ENCODE measurements around the gene GPAM. TPM values are rescaled to one million over a fixed set of nuclear protein-coding genes. Genes with fewer than 3 reads are reported as not detected.
"Not testable (repeated sequence)": the region's sequence is repeated elsewhere in the genome, so short reads cannot be mapped to it uniquely, and the experiment has no call there.

The GPAM gene
- total RNA-seq, 2 donors from 2014 or later = 137 to 343 TPM

DNA sequence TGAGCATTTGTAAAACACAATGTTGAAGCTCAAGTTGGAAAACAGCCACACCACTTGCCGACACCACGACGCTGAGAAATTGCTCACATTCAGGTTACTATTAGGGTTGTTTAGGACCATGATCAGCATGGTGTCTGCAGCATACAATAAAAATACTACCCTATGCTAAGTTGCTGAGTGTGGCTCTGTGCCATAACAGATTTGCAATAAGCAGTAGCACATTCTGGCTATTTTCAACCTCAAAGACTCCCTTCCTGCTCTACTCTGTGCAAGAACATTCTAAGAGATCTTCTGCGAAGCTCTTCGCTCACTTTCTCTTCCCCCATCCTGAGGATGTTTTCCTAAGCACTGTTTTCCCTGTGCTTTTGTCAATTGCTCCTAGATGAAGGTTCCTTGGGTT, 38.3 kb downstream of the GPAM start:
- intact Hi-C loops (cut with DNase I) = no loop called here
- ATAC-seq = peak in 1 of 2 donors; percentile 0
- no peak for DNase-seq

DNA sequence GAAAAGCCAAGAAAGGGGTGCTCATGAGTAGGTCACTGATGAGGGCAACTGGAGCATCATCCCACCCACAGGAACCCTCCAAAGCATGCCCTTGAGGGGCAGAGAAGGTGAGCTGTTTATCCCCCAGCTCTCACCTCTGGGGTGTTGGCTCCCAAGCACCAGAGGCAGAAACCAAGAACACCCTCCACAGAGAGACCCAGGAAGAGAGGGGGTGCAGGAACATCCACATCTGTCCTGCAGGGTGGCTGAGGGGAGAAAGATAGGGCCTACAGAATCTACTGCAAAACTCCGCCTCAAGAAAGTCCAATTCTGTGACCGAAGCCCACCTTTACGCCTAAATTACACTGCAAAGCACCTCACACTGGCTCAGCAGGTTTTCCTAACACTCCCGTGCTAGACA, 40.1 kb downstream of the GPAM start:
- intact Hi-C loops (cut with DNase I) = no loop called here
- ATAC-seq (no peak), DNase-seq (no peak)

DNA sequence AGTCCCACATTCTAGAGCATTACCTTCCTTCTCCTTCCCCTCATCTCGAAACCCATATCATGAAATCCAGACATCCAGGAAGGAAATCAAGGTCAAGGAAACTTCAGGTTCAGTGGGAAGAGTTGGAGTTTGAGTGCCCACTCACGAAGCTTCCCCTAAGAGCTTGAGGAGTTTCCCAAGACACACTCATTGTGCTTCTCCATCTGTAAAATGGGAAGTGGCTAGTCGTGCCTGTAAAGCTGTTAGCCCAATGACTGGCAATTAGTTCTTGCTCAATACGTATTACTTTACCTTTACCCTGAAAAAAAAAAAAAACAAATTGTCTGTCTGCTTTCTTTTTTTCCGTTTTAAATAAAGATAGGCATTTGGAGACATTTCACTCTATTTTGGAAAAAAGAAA, 42.3 kb downstream of the GPAM start:
- intact Hi-C loops (cut with DNase I) = no loop called here
- DNase-seq (no peak), ATAC-seq (no peak)

DNA sequence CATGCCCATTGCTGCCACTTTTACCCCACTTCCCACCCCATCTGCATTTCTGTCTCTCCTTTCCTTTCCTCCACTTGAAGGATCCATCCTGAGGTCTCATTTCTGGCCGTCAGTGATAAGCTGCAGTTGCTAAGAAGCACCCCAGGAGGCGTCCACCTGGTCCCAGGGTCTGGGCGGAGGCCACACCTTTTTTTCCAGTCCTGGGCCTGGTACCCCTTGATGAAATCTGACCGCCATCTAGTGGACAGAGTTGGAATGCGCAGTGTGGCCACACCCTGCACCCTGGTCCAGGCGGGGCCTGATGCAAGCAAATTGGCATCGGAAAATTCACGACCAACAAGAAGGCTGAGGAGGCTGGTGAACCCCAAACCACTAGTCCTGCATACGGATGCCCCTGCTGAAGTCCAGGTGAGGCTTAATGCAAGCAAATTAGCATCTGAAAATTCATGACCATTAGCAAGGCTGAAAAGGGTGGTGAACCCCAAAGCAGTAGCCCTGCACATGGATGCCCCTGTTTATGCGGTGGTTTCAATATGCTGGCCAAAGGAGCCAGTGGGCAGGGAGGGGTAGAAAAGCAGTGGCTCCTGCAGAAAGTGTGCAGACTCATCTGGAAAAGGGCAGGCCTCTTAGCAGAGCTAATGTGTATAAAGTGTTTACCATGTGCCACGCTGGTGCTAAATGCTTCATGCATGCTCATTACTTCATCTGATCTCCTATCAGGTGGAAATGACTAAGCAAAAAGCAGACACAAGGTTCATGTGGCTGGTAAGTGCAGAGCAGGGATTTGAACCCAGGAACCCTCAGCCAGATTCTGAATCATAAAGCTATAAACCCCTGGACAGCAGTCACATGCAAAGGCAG, 43.2 kb downstream of the GPAM start:
- peak; percentile 64 for DNase-seq
- peak; percentile 12 to 78 for ATAC-seq
- intact Hi-C loops (cut with DNase I) = no loop called here

DNA sequence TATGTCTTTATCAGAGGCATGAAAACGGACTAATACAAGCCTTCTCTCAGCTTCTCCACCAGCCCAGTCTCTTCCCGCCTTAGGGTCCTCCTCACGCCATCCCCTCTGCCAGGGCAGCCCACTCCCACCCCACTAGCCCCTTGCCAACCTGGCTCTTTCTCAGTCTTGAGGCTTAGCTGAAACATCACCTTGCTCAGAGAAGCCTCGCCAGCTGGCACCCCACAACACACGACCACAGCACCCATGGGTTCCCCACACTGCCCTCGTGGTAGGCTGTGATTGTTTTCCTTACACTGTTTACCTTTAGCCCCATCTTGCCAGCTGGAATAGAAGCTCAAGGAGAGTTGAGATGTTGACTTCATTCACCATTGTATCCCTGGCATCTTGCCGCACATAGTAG, 44.4 kb downstream of the GPAM start:
- ATAC-seq (no peak), DNase-seq (no peak)
- intact Hi-C loops (cut with DNase I) = loop anchor here (10.0 kb wide), 3 partner anchors 384 to 1064 kb away; partner anchors contain the start of gene ADRA2A (in 1 of the 2)

DNA sequence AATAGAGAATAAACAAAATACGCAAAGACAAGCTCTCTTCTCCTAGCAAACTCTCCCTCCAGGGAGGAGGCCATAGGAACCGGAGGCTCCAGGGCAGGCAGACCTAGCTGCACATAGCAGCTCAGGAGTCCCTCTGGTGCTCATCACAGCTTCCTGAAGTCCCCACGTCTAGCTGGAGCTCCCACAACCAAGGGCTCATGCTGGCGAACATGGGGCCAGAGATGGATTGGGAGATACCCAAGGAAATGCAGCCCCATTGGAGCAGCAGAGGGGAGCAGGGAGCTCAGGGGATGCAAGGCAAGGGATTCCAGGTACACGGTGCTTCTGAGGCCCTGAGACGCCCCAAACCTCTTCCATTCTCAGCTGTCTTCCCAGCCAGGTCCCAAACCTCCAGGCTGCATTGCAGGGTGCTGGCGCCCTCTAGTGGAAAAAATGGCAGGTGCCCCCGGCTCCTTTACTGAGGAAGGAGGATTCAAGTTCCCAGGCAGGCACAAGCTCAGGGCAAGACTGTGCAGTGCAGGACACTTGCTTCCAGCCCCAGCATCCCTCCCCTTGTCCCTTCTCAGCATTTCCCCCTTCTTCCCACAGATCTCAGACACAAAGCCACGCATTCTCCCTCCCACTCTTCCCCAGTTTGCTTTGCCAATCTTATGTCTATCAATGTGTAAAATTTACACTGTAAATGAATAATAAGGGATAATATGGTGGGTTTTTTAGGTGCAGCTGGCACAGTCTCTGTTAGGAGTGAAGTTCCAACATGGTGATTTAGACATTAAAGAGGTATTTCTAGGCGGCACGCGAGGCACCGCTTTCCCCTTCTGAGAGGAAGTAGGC, 46.2 kb downstream of the GPAM start:
- peak; percentile 12 to 74 for ATAC-seq
- intact Hi-C loops (cut with DNase I) = loop anchor here (10.0 kb wide), 3 partner anchors 383 to 1063 kb away; partner anchors contain the start of gene ADRA2A (in 1 of the 2)
- DNase-seq = peak; percentile 63

DNA sequence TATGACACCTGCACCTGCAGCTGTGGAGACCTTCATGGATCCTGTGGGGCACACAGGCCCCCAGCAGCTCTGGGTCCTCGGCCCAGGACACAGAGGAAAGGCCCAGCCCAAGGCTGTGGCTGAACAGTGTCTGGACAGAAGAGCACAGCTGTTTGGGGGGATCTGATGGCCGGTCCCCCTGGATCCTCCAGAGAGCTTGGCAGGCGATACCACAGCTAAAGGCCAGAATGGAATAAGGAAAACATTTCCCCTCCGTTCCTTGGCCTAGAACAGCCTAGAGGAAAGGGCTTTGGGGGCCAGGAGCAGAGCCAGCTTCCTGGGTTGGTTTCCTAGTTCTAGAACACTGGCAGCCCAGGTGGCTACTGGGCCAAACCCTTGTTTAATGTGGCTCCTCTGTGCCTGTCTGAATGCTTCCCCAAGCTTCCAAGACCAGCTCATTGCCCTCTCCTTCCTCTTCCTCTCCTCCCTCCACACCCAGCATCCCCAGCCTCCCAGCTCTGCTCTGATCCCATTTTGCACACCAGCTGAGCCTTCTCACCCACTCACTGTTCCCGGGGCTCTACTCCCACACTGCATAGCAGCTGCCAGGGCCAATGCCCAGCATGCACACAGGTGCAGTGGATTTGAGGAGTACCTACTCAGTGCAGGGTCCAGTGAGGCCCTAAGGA, 46.9 kb downstream of the GPAM start:
- intact Hi-C loops (cut with DNase I) = loop anchor here (10.0 kb wide), 3 partner anchors 382 to 1062 kb away; partner anchors contain the start of gene ADRA2A (in 1 of the 2)
- ATAC-seq (no peak), DNase-seq (no peak)

DNA sequence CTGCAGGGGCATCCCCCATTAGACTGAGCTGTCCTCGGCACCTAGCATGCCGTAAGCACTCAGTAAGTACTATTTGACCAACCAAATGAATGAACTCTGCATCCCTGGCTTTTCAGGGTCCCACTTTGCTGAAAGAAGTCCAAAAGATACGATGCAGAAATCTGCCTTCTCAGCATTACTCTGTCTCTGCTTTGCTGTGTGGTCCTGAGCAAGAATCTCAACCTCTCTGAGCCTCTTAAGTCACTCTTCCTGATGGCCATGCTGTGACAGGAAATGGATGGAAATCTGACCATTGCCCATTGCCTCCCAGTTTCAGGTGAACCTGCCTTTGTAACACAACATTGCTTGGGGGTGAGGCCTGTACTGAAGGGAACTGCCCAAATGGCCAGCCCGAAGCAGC, 48.0 kb downstream of the GPAM start:
- intact Hi-C loops (cut with DNase I) = loop anchor here (10.0 kb wide), 3 partner anchors 381 to 1061 kb away; partner anchors contain the start of gene ADRA2A (in 1 of the 2)
- DNase-seq = no peak
- no peak for ATAC-seq

DNA sequence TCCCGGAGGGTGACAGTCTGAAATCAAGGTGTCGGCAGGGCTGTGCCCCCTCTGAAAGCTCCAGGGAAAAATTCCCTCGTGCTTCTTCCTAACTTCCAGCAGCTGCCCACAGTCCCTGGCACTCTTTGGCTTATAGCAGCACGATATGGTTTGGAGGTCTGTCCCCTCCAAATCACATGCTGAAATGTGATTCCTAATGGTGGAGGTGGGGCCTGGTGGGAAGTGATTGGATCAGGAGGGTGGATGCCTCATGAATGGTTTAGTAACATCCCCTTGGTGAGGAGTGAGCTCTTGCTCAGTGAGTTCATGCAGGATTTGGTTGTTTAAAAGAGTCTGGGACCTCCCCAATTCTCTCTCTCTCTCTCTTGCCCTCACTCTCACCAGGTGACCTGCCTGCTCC, 51.1 kb downstream of the GPAM start:
- ATAC-seq = no peak
- no peak for DNase-seq
- intact Hi-C loops (cut with DNase I) = loop anchor here (10.0 kb wide), 3 partner anchors 378 to 1058 kb away; partner anchors contain the start of gene ADRA2A (in 1 of the 2)

DNA sequence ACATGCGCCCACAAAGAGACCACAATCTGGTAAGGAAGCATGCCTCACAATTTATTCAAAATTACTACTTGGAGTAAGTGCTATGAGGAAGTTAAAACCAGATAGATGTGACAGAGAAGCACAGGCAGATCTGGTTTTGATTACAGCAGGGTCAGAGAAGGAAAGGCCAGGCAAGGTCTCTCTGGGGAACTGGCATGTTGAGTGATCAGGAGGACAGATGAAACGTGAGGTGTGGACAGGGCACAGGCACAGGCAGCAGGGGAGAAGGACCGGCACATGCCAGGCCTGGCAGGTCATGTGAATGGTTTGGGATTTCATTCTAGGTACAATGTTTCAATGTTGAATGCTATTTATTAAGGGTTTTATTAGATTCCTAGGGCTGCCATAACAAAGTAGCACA, 51.6 kb downstream of the GPAM start:
- DNase-seq (no peak), ATAC-seq (no peak)
- intact Hi-C loops (cut with DNase I) = loop anchor here (10.0 kb wide), 3 partner anchors 377 to 1057 kb away; partner anchors contain the start of gene ADRA2A (in 1 of the 2)

DNA sequence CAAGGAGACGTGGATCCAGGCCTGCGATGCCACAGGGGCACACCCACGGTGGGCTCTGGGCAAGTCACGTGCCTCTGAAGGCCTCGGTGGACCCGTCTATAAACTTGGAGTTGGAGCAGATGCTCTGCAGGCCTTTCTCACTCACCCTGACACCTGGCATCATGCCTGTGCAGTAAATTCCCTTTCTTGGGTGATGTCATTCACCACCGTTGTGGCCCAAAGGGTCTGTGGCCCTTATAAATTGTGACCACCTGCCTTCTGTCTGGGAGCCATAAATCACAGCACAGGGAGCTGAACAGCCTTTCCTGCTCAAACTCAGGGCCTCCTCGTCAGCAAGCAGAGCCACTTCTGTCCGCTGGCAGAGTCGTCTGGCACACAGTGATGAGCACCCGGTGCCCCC, 52.2 kb downstream of the GPAM start:
- no peak for DNase-seq
- no peak for ATAC-seq
- intact Hi-C loops (cut with DNase I) = loop anchor here (10.0 kb wide), 3 partner anchors 377 to 1057 kb away; partner anchors contain the start of gene ADRA2A (in 1 of the 2)

DNA sequence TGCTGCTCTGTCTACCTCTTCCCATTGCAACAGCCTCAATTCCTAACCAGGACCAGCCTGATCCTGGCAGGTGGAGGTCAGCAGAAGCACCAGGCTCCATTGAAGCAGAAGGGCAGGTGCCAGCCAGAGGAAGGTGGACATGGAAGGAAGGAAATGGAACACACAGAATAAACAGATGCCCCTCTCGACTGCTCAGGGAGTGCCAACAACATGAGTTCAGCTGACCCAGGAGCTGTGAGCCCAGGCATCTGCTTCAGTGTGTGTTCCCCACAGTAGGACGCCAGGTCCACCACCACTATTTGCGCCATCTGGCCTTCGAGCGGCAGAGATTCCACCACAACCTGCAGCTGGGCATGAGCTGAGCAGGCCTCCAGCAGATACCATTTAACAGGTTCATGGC, 56.7 kb downstream of the GPAM start:
- intact Hi-C loops (cut with DNase I) = no loop called here
- ATAC-seq = no peak
- no peak for DNase-seq

DNA sequence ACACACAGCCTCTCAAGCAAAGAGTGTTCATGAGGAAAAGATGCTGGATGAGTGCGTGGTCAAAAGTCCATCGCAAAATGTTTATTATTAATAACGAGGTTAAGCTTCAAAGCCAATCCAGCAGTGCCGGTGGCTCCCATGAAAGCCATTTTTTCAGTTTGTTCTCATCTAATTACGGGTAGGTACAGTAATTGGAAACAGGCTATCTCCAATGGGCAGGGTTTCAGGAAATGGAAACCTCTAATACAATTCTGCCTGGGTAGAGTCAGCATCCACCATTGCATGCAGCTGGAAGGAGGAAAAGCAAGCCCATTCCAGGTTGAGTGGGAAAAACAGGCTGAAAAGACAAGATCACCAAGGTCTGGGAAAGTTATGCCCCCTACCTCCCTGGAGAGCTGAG, 57.4 kb downstream of the GPAM start:
- ATAC-seq = no peak
- intact Hi-C loops (cut with DNase I) = no loop called here
- DNase-seq = no peak

DNA sequence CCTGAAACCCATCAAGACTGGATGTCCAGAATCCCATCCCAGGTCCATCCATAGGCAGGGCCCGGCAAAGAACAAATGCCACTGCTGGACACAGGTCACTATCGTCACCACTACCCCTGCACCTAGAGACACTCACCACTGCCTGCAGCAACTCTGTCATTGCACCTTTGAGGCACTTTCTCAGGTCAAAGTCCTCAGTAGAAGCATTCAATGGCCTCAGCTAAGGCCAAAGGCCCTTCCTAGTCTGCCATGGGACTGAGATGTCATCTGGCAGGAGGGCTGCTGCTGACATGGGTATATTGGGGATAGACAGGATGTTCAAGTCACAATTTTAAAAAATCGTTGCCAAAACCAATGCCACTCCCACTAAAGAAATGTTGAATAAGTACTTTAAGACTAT, 58.7 kb downstream of the GPAM start:
- ATAC-seq (no peak), DNase-seq (no peak)
- intact Hi-C loops (cut with DNase I) = no loop called here

DNA sequence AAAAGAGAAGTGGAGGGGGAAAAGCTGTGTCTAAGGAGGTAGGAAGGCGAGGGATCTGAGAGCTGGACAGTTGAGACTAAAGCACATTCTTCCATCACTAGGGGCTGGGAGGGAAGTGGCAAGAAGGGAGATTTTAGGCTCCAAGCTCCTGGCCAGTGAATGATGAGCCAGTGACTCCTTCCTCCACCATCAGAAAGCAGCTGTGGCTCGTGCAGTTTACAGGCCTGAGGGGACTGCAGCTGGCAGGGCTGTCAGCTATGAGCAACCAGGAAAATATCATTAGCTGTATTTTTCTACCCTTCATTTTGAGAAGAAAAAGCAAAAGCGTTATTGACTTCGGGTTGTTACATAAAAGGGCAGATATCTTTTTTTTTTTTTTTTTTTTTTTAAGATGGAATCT, 60.7 kb downstream of the GPAM start:
- DNase-seq (no peak), ATAC-seq (peak in 1 of 2 donors; percentile 44)
- intact Hi-C loops (cut with DNase I) = no loop called here

DNA sequence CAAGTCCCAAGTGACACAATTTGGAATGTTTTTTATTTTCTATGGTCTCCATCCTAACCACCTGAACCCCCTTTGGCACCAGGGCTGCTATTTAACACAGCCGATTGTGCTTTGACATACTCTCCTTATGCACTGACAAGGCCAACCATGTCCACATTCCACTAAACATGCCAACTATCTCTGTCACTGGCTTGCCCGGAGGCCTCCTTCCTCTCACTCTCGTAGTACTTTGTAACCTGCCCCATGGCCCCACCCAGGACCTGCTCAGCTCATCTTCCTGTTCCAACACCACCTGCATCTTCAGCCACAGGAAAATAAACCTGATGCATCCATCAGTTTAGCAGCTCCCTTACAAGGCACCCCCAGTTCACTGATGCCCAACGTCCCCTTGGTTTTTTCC, 63.1 kb downstream of the GPAM start:
- intact Hi-C loops (cut with DNase I) = no loop called here
- ATAC-seq = no peak

DNA sequence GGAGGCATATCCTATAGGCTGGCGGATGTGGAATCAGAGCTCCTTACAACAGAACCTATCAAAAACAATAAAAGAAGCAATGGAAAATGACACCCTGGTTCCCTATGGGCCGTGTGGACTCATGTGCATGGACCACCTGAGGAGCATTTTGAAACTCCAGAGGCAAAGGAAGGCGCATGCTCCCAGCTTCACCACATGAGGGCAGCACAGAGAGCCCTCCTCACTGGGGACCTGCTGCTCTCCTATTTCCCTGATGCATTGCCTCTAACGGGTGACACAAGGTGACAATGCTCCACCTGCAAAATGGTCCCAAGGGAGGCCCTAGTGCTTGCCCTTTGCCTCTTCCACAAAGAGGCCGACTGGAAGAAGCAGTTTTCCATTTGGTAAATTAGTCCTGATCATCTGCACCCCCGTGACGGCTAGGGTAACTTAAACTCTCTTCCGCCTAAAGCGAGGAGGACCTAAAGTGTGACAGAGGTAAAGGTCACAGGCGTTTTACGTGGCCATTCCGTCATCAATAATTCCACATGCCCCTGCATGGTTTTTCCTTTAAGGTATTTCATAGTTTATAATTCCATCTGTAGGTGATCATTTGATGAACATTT, 67.7 kb downstream of the GPAM start:
- DNase-seq (no peak), ATAC-seq (peak; percentile 44 to 47)
- intact Hi-C loops (cut with DNase I) = no loop called here

More for the DNA sequence above, 63.1 kb downstream of the GPAM start:
- no peak for DNase-seq

DNA sequence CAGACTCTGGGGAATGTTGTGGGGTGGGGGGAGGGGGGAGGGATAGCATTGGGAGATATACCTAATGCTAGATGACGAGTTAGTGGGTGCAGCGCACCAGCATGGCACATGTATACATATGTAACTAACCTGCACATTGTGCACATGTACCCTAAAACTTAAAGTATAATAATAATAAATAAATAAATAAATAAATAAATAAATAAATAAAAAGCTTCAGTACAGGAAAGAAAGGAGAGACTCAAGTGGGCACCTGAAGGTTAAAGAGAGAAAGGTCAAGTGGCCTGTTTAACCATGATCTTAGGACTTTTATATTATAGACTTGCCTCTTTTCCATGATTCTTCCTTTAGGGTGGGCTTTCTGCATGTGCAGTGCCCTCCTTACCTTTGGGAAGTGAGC, 73.8 kb downstream of the GPAM start:
- ATAC-seq; intact Hi-C loops (cut with DNase I); DNase-seq: not testable (repeated sequence)
